ENCODE data around the gene UQCR11.
A peak's percentile ranks its signal among the peaks of the same experiment; 100 is the strongest.

Gene UQCR11

DNA sequence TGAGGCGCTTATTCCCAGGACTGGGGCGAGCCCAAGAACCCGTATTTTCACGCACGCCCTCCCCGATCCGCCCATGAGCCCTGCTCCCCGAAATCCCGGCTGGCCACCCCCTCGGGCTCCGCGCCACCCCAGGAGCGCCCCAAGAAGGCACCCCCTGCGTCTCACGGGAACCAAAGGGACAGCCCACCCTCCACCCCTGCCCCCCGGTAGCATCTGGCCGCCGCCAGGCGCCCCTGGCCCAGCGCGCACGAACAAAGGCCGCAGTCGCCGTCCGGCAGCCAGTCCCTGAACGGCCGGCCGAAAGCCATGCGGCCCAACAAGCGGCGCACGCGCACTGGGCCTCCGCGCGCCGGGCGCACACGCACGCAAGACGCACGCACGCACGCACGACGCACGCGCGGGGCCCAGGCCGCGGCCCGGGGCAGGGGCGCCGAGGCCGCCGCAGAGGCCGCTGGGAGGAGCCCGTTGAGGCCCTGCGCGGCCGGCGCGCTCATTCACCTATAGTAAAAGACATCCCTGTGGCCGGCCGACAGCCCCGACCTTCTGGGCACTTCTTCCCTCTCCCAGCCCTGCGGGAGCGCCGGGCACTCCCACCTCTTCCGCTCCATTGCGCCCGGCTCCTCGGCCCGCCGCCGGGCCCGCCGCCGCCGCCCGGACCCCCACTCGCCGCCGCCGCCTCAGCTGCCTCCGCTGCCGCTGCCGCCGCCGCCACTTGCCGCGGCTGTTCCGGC, 13.1 kb downstream of the UQCR11 start:
- DNase-seq = peak in 54 of 56 donors; percentile 12 to 84 (median 63)

DNA sequence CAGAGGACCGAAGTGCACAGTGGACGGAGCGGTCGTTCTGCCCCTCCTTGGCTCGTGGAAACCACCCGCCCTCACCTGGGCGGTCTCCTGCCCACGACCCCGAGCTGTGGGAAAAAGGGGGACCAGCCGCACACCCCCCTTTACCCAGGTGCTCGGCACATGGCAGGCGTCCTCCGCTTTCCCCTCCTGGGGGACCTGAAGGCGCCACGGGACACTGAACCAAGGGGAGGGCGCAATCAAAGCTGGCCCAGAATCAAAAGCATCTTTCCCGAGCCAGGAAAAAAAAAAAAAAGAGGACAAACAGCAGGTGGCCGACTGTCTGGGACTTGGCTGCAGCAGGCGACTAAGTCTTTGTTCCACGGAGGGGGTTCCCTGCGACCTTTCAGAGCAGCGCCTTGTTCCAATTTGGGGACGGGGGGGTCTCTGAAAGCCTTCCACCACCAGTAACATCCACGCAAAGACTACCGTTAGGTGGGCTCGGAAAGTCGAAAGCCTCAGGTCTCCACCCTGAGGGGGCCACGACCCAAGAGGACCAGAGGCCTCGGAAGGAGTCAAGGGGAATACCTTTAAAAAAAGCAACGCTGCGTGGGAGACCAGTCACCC, 13.7 kb downstream of the UQCR11 start:
- no peak for DNase-seq

DNA sequence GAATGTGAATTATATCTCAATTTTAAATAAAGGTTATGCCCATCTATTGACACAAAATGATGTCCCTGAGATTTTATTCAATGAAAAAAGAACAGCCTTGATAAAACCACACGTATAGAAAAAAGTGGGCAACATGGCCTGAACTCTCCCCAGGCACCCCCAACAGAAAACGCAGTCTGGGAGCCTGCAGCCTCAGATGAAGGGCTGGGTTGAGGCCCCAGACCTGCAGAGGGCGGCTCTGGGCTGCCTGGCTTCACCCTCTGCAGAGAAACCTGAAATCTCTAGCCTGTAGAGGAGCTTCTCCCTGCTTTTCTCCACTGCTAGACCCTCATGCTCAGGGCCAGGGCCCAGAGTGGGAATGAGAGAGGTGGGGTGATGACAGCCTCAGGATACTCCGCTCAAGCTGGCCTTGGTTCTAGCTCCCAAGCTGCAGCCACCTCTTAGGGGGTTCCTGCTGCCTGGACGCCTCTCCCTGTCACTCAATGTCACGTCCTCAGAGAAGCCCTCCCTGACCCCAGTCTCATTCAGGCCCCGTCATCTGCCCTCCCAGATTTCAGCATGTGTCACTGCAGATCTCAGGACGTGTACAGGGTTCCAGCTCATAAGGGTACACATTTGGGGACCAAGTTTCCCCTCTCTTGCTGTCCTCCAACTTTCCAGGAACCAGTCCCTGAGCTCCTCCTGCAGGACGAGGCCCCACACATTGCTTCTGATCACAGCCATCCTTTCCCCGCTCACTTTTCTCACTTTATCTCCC, 14.4 kb downstream of the UQCR11 start:
- DNase-seq = no peak

DNA sequence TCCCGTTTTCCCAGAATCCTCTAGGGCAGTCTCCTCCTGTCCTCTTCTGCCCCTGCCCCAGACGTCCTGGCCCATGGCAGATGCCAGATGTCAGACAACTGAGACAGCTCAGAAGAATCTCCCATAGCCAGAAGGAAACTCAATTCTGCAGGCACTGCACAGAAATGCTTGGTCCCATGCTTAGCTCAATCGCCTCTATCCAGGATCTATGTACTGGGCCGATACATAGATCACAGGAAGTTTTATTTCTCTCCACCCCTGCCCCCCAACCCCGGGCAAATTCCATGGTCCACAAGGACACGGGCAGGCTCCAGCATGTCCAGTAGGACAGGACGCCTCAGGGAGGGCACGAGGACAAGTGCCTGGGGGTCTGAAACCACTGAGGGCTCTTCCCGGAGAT, 17.4 kb downstream of the UQCR11 start:
- DNase-seq = no peak

DNA sequence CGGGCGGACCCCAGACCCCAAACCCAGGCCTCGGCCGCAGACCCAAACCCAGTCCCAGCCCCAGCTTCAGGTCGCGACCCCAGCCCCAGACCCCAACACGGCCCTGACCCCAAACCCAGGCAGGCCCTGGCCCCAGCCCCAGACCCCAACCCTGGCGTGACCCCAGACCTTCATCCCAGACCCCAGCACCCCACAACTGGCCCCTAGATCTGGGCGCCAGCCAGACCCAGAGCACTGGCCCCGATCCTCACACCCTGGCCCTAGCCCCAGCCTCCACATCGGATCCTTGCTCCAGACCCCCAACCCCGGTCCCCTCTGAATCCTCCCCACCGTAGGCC, 20.1 kb downstream of the UQCR11 start:
- DNase-seq = no peak

DNA sequence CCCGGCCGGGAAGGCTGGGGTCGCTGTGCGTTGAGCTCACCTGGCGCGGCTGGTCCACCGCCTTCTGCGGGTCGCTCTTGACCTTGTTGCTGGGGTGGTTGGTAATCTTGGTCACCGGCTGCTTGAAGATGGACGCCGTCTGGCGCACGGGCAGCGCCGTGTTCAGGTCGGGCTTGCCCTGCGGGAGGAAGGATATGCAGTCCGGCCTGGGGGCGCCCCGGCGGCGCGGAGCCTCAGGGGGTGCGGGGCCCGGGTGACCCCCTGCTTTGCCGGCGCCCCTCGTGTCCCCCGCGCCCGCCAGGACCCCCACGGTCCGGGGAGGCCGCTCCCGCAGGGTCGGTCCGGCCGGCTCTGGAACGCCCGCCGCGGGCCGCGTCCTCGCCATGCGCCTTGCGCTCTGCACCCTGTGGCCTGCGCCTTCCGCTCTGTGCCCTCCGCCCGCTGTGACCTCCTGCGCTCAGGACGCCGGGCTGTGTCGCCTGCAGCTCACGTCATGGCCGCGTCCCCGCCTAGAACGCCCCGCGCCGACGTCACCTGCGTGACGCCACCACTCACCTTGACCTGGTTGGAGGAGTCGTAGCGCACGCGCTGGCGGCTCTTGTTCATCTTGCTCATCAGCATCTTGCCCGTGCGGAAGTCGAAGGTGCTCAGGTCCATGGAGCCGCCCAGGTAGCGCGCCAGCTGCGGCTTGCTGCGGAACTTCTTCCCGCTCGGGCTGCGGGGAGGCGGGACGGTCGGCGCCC, 20.6 kb downstream of the UQCR11 start:
- no peak for DNase-seq

DNA sequence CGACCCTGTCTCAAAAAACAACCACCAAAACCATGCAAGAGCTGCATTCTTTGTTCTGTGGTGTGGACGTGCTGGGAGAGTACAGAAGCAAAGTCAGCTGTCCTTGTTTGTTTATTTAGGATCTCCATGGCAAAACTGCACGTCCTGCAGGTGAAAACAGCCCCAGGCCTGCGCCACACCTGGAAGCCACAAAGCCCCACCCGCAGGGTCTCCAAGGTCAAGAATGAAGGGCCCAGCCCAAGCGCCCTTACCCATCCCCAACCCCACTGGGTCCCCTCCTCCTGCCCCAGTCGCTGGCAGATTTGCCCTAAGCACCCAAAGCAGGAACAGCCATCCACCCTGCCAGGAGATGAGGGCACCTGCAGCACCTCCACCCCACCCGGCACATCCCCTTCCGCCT, 23.1 kb downstream of the UQCR11 start:
- DNase-seq = no peak

DNA sequence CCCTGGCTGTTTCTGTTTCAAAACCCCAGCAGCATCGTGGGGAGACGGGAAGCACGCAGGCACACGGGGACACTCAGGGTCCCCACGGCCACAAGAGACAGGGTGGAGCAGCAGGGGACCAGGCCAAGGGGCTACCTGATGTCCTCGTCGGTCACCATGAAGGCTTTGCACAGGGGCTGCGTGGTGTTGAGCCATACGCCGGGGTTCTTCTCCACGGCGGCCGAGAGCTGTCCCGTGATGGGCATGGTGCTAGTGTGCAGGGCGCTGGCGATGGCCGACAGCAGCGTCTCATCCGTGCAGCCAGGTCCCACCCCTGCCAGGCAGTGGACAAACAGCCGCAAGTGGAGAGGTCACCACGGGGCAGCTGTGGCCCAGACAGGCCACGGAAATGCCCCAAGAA, 24.3 kb downstream of the UQCR11 start:
- DNase-seq = no peak

DNA sequence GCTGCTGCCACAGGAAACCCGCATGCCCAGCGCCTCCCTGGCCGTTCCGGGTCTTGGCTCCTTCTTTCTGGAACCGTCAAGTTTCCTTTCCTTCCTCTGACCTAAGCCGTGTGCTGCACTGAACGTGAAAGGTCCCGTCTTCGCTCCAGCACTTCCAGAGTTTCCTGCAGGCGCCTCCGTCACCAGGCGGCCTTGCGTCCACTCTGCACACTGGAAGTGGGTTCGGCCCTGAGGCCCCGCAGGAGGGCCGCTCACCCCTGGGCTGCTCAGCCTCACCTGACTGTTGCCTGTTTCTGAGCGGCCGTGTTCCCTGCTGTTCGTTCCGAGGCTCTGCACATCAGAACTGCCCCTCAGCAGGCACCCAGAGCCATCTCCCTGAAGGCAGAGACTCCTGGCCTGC, 24.9 kb downstream of the UQCR11 start:
- DNase-seq = no peak

DNA sequence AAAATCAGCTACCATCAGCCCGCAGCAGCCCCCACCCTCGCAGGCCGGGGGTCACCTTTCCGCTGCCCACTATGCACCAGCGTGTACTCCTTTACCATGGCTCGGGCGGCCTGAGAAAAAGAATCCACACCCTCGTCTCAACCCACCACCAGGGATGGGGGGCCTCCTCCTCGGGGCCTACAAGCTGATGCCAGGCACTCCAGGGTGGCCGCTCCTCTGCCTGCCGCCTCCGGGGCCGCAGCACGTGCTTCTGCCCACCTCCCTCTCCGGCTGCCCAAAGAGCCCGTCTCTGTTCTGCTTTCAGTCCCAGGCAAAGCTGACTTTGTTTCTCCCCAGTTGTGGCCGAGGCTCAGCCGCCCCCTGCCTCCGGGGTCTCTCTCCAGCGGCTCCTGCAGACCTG, 26.0 kb downstream of the UQCR11 start:
- DNase-seq = no peak

DNA sequence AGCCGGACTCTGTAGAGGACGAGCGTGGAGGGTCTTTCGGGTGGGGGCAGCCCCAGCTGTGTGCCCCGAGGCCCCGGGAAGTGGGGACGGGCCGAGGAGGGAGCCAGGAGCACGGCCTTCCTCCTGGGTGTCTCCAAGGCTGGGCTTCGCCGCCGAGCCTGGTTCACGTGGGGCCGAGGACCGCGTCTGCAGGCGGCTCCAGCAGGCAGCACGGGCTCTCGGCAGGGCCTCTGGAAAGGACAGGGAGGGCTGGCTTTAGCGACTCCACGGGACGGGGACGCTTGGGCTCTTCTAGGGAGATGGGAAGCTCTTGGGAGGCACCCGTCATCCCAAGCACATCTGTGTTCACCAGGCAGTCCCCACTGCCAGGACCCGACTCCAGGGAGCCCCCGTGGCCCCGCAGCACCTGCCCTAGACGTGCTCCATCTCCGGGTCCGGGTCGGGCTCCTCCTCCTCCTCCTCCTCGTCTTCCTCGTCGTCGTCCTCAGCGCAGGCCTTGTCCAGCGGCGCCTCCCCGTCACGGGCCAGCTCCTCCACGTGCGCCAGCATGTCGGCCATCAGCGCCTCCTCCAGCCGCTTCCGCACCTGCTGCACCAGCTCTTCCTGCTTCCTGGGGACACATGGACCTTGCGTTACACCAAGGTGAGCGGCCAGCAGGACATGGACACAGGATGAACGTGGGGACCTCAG, 27.2 kb downstream of the UQCR11 start:
- DNase-seq = no peak

DNA sequence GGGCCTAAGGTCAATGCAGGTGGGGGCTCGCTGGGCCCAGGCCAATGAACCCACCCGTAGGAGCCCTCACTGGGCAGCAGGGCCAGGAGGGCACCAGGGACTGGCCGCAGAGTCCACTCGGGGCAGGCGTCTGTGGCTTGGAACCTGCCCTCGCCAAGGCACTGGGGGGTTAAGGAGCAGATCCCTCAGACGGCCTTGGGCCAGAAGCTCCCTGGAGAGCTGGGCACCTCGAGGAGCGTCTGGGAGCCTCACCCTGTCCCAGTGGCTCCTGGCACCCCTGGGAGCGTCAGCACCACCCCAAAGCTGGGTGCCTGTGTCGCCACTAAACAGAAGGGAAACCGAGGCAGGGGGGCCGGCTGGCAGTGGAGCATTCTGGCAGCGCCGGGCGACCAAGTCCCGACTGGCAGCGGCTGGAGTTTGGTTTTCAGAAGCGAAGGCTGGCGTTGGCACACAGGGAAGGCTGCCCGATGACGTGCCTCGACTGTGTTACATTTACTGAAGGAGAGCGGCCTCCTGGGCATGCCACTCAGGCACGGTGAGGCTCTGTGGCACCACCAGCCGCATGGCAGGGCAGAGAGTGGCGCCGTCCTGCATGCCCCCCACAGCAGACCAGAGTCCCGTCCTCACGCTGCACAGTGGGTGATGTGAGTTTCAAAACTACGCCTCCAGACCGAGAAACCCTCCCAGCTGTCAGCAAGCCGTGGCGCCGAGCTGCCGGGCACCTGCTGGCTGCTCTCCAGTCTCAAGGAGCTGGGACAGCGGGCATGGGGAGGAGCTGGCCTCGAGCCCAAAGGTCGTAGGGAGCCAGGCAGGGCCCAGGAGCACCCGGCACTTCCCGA, 28.0 kb downstream of the UQCR11 start:
- peak in 1 of 56 donors; percentile 14 for DNase-seq

DNA sequence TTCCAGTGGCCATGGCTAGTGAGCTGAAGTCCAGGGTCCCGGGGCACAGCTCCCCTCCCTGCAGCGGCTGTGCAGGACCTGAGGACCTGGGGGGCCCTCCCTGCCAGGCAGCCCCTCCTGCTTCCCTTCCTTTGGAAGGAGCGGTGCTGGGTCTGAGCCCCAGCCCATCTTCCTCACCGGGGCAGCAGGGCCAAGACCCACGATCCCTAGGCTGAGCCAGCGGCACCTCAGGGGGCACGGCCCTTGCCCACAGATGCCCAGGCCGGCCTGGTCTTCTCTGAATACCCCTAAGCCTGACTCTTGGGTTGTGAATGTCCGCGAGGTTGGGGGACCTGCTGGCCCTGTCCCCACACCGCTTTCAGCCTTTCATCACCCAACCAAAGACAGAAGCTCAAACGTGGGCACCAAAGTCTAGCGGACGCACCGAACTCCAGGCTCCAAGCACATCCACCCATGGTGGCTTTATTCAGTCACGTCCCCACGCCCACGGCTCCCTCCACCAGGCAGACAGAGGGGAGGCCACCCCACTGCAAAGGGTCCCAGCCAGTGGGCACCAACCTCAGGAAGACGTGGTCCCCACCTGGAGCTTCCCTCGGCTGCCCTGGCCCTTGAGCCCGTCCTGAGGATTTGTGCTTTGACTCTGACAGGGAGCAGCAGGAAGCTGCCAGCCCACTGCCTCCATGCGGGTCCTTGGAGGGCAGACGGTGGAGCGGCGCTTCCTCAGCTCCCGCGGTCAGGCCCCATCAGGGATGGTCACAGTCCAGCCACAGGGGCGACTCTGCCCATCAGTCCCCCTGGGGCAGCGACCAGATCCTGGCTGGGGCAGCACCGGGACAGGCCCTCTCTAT, 28.8 kb downstream of the UQCR11 start:
- DNase-seq = no peak

DNA sequence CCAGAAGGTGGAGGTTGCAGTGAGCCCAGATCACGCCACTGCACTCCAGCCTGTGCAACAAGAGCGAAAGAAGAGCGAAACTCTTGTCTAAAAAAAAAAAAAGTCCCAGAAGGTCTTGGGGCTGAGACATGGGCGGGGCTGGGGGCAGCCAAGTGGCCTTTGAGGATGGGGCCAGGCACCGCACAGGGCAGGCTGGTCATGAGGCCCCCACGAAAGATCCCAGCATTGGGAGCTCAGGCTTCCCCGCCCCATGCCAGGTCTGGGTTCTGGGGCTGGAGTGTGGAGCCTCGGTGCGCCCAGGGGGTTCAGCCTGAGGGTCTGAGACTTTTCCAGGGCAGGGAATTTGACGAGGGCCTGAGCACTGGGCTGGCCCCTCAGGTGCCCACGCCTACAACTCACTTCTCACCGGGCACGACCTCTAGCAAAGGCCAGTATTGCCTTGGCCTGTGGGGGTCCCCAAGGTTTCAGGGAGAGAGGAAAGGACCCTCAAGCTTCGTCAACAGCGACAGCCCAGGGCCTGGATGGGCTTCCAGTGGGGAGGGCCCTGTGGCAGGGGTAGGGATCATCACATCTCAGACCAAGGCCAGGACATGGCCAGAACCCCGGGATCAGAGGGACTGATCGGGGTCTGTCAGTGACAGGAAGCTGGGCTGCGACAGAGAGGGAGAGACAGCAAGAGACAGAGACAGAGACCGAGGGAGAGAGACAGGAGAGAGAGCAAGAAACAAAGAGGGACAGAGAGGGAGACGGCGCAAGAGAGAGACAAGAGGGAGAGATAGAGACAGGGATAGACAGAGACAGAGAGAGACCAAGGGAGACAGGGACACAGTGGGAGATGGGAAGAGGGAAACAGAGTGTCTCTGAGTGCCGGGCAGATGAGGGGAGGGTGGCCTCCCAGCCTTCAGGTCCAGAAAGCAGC, 29.7 kb downstream of the UQCR11 start:
- no peak for DNase-seq

DNA sequence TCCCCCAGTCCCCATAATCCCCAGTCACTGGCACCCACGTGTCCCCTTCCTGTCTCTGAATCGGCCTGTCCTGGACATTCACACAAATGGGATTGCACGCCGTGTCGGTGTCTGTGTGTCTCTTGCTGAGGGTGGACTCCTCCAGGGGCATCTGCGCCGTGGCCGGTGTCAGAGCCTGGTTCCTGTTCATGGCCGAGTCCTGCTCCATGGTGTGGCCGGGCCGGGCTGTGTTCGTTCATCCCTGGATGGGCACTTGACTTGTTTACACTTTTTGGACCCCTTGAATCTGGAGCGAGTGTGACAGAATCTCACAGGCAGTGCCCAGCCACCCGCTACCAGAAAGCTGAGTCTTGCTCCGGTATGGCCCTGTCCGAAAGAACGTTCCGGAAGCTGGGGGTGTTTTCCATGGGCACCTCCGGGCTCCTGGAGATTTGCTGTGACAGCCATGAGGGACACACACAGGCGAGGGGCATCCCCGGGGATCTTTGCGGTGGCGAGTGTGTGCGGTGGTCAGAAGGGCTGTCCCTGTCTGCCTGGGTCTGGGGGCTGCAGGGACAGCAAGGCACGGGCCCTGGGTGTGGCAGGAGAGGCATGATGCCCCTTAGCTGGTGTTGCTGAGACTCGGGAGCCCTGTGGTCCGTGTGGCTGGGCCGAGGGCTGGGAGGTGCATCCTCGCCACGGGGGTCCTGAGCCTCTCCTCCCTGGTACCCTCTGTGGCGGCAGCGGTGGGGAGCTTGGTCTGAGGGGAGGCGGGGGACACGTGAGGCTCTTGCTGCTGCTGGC, 30.7 kb downstream of the UQCR11 start:
- no peak for DNase-seq

DNA sequence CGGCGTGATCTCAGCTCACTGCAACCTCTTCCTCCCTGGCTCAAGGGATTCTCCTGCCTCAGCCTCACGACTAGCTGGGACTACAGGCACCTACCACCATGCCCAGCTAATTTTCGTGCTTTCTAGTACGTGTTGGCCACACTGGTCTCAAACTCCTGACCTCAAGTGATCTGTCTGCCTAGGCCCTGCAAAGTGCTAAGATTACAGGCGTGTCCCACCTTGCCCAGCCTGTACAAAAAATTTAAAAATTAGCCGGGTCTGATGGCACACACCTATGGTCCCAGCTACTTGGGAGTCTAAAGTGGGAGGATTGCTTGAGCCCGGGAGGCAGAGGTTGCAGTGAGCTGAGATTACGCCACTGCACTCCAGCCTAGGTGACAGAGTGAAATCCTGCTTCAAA, 32.5 kb downstream of the UQCR11 start:
- DNase-seq = no peak

DNA sequence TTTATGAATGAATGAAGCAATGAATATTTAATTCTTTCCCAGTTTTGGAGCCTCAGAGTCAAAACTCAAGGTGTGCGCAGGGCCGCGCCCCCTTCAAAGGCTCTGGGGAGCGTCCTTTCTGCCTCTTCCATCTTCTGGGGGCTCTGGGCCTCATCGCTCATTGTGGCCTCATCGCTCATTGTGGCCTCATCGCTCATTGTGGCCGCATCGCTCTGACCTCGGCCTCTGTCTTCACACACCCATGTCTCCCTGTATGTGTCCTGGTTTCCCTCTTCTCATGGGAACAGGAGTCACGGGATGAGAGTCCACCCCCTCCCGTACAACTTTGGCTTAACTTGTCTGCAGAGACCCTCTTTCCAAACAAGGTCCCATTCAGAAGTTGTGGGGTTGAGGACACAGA, 33.9 kb downstream of the UQCR11 start:
- no peak for DNase-seq

DNA sequence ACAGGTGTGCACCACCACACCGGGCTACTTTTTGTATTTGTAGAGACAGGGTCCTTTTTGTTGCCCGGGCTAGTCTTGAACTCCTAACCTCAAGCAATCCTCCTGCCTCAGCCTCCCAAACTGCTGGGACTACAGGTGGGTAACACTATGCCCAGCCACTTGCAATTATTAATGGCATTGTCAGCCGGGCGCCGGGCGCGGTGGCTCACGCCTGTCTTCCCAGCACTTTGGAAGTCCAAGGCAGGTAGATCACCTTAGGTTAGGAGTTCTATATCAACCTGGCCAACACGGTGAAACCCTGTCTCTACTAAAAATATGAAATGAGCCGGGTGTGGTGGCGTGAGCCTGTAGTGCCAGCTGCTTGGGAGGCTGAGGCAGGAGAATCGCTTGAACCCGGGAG, 34.4 kb downstream of the UQCR11 start:
- DNase-seq = no peak

Measured in amygdala (tissue), 56 donors.